Breast epithelium (tissue), 4 donors: ENCODE measurements around the gene NCEH1. TPM values are rescaled to one million over a fixed set of nuclear protein-coding genes. Genes with fewer than 3 reads are reported as not detected.

ENCODE experiments used
- DNase-seq, 2 donors: peaks; one replicate each; pipeline ENCODE4 v3.0.0-alpha.2; 2019; ENCODE audit warnings: low spot score in 2 of 2
- H3K27ac ChIP-seq, 2 donors: fragments of 200-600 bp; sonication (generic) in 1 of 2; one replicate each; pipeline ENCODE4 v1.5.1; 2016 to 2019; ENCODE audit warnings: mild to moderate bottlenecking in 1 of 2
- H3K27me3 ChIP-seq, 2 donors: fragments of 200-600 bp; sonication (generic) in 1 of 2; one replicate each; pipeline versions ENCODE4 v1.5.1 to v1.6.0; 2017 to 2019; ENCODE audit warnings: control low read depth in 1 of 2, mild to moderate bottlenecking in 1 of 2
- H3K36me3 ChIP-seq: fragments of 200-600 bp; one replicate; pipeline ENCODE4 v1.5.1; 2019
- H3K4me1 ChIP-seq, 2 donors: fragments of 200-600 bp; sonication (generic); one replicate each; pipeline ENCODE4 v1.5.1; 2016 to 2019; ENCODE audit warnings: control low read depth in 1 of 2
- H3K4me3 ChIP-seq, 3 donors: fragments of 200-600 bp; sonication (generic); 1 replicate in 2 of 3; 2 replicates in 1 of 3; pipeline ENCODE4 v1.5.1; 2016 to 2019; ENCODE audit warnings: mild to moderate bottlenecking in 3 of 3, moderate library complexity in 2 of 3
- H3K9me3 ChIP-seq, 2 donors: fragments of 200-600 bp; sonication (generic) in 1 of 2; one replicate each; pipeline ENCODE4 v1.5.1; 2016 to 2019; ENCODE audit warnings: control low read depth in 1 of 2
- CTCF ChIP-seq, 3 donors: fragments of 450-650 bp; IDR thresholded peaks; one replicate each; pipeline ENCODE4 v1.5.1; 2016 to 2017; ENCODE audit warnings: antibody characterized with exemption in 3 of 3, mild to moderate bottlenecking in 3 of 3, moderate library complexity in 3 of 3
- POLR2A ChIP-seq: fragments of 450-650 bp; IDR thresholded peaks from one replicate; pipeline ENCODE4 v1.6.1; 2016; ENCODE audit warnings: antibody characterized with exemption, mild to moderate bottlenecking, moderate library complexity
- POLR2AphosphoS5 ChIP-seq, 3 donors: sonication (generic); formaldehyde crosslinking; IDR thresholded peaks; one replicate each; pipeline ENCODE4 v1.6.1; 2017; ENCODE audit warnings: antibody characterized with exemption in 3 of 3
- intact Hi-C: fragments of 100-400 bp; cut with DNase I; formaldehyde crosslinking; loops from one replicate; pipeline ENCODE4 v1.15.1; 2023; ENCODE audit warnings: low total_unique reads
- total RNA-seq, 3 donors: library from RNA; depleted of rRNA; stranded (reverse); fragments of >200 nt; gene quantifications; one replicate each; pipeline ENCODE4 v1.1.0, GENCODE V29; 2016

NCEH1 gene
- total RNA-seq, 3 donors from 2014 or later = 8.5 to 23.9 (median 10.4) TPM

GRCh38 chr3:172696357-172696756 is 14.5 kb downstream of the NCEH1 start:
- no peak overlapping the region for H3K4me3 ChIP-seq
- no peak for DNase-seq
- peak overlapping the region in 1 of 2 donors; percentile 43 for H3K27ac ChIP-seq
- no peaks in the 10 kb centered on the region for H3K27me3 ChIP-seq
- H3K36me3 ChIP-seq = no peaks in the 10 kb centered on the region
- intact Hi-C loops = no loop called here
- no peaks in the 10 kb centered on the region for H3K9me3 ChIP-seq
- no peak for TF ChIP-seq POLR2A
- TF ChIP-seq POLR2AphosphoS5 (IDR thresholded peaks at IDR 0.05) = no peak
- no peak for TF ChIP-seq CTCF (IDR thresholded peaks at IDR 0.05)
- H3K4me1 ChIP-seq = peaks cover 0 to 5% of the 10 kb centered on the region in 2 donors

- DNase-seq = no peak
- H3K4me1 ChIP-seq = peaks cover 0 to 5% of the 10 kb centered on the region in 2 donors
- no peaks in the 10 kb centered on the region for H3K36me3 ChIP-seq
- H3K27ac ChIP-seq = peak overlapping the region in 1 of 2 donors; percentile 43
- TF ChIP-seq POLR2AphosphoS5 (IDR thresholded peaks at IDR 0.05) (no peak), CTCF (IDR thresholded peaks at IDR 0.05) (no peak), POLR2A (no peak)
- no peaks in the 10 kb centered on the region for H3K9me3 ChIP-seq
- H3K27me3 ChIP-seq = no peaks in the 10 kb centered on the region
- H3K4me3 ChIP-seq = no peak overlapping the region
- intact Hi-C loops = no loop called here
Observed at GRCh38 chr3:172694573-172695246, 16.2 kb downstream of the NCEH1 start.

GRCh38 chr3:172692751-172693338 is 18.0 kb downstream of the NCEH1 start:
- Histone ChIP-seq H3K27ac (no peak overlapping the region), H3K9me3 (no peaks in the 10 kb centered on the region), H3K36me3 (no peaks in the 10 kb centered on the region), H3K4me3 (no peak overlapping the region), H3K27me3 (no peaks in the 10 kb centered on the region), H3K4me1 (peaks cover 0 to 5% of the 10 kb centered on the region in 2 donors)
- TF ChIP-seq CTCF (IDR thresholded peaks at IDR 0.05) (no peak), POLR2AphosphoS5 (IDR thresholded peaks at IDR 0.05) (no peak)
- no peak for DNase-seq
- intact Hi-C loops = no loop called here

- Histone ChIP-seq H3K9me3 (no peaks in the 10 kb centered on the region), H3K4me1 (no peaks in the 10 kb centered on the region), H3K36me3 (no peaks in the 10 kb centered on the region), H3K27ac (peak overlapping the region in 1 of 2 donors; percentile 2), H3K27me3 (no peaks in the 10 kb centered on the region), H3K4me3 (no peak overlapping the region)
- TF ChIP-seq POLR2AphosphoS5 (IDR thresholded peaks at IDR 0.05) = no peak
- no peak for TF ChIP-seq CTCF (IDR thresholded peaks at IDR 0.05)
- no peak for TF ChIP-seq POLR2A
- intact Hi-C loops = no loop called here
- DNase-seq = no peak
Observed at GRCh38 chr3:172690936-172691335, 19.9 kb downstream of the NCEH1 start.

GRCh38 chr3:172688588-172688987 is 22.3 kb downstream of the NCEH1 start:
- H3K27me3 ChIP-seq = no peaks in the 10 kb centered on the region
- intact Hi-C loops = no loop called here
- H3K9me3 ChIP-seq = no peaks in the 10 kb centered on the region

More at GRCh38 chr3:172688588-172688987, 22.3 kb downstream of the NCEH1 start:
- H3K36me3 ChIP-seq = no peaks in the 10 kb centered on the region
- no peaks in the 10 kb centered on the region for H3K4me1 ChIP-seq
- H3K4me3 ChIP-seq = no peak overlapping the region
- H3K27ac ChIP-seq = no peak overlapping the region
- TF ChIP-seq POLR2AphosphoS5 (IDR thresholded peaks at IDR 0.05) = no peak
- TF ChIP-seq POLR2A = no peak
- no peak for TF ChIP-seq CTCF (IDR thresholded peaks at IDR 0.05)
- no peak for DNase-seq
